ENCODE results near the gene NGFR.
A peak's percentile ranks its signal among the peaks of the same experiment; 100 is the strongest.

Gene NGFR

GRCh38 chr17:49494986-49495841, at the start of gene NGFR:
NGFR (plus strand) TSS chr17:49495293; CDS start chr17:49495418, 125 bp downstream.
- DNase-seq, result peak; percentile 44

GRCh38 chr17:49445591-49445990, 49.5 kb upstream of the NGFR start:
- no peak for DNase-seq

- DNase-seq, result no peak
Observed at GRCh38 chr17:49447628-49448302, 47.3 kb upstream of the NGFR start.

- DNase-seq, result no peak
Observed at GRCh38 chr17:49450181-49450580, 44.9 kb upstream of the NGFR start.

- DNase-seq, result no peak
Observed at GRCh38 chr17:49450735-49451134, 44.4 kb upstream of the NGFR start.

- peak; percentile 8 for DNase-seq
Observed at GRCh38 chr17:49452201-49452600, 42.9 kb upstream of the NGFR start.

- DNase-seq, result no peak
Observed at GRCh38 chr17:49452661-49453060, 42.4 kb upstream of the NGFR start.

GRCh38 chr17:49454050-49454449, 41.0 kb upstream of the NGFR start:
- DNase-seq, result no peak

GRCh38 chr17:49455272-49455861, 39.7 kb upstream of the NGFR start:
- no peak for DNase-seq

GRCh38 chr17:49456183-49456965, 38.7 kb upstream of the NGFR start:
- peak; percentile 62 for DNase-seq

- DNase-seq, result no peak
Observed at GRCh38 chr17:49457564-49458535, 37.2 kb upstream of the NGFR start.

- no peak for DNase-seq
Observed at GRCh38 chr17:49459401-49459984, 35.6 kb upstream of the NGFR start.

- no peak for DNase-seq
Observed at GRCh38 chr17:49460401-49460800, 34.7 kb upstream of the NGFR start.

GRCh38 chr17:49461580-49461979, 33.5 kb upstream of the NGFR start:
- DNase-seq, result no peak

- no peak for DNase-seq
Observed at GRCh38 chr17:49464049-49464448, 31.0 kb upstream of the NGFR start.

GRCh38 chr17:49465331-49465903, 29.7 kb upstream of the NGFR start:
- no peak for DNase-seq

- no peak for DNase-seq
Observed at GRCh38 chr17:49466436-49466835, 28.7 kb upstream of the NGFR start.

- DNase-seq, result no peak
Observed at GRCh38 chr17:49467175-49467574, 27.9 kb upstream of the NGFR start.

- DNase-seq, result no peak
Observed at GRCh38 chr17:49468811-49469385, 26.2 kb upstream of the NGFR start.

All from OCI-M1 (cell line).